ENCODE measurements around the gene PBX1.
A peak's percentile ranks its signal among the peaks of the same experiment; 100 is the strongest.

Gene PBX1

DNA sequence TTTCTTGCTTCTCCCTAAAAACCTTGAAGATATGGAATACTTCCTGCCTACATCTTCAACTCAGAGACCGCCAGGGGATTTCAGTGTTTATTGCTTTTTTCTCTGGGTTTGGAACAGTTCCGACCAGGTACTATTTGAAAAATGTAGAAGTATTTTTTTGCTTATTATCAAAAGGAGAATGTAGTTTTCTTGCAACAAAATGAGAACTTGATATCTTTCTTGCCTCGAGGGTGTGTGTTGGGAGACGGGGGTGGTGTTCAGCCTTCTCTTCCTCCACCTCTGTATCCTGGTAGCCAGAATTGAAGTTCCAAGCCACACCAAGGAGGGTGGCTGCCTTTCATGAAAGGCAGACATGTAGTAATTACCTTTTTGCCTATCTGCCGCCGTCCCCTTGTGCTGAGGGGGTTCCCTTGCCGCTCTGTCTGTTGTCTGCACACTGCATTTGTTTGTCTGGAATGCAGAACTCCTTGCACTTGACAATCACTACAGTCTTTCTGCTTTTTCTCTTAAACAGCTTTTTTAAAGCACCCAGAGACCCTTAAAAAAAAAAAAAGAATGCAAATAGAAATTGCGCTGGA is 212.1 kb downstream of the PBX1 start:
- TF ChIP-seq SIN3A (IDR thresholded peaks at IDR 0.05; ENCODE audit: borderline replicate concordance, insufficient read depth, low read length) (no peak), TAF1 (IDR thresholded peaks at IDR 0.05; ENCODE audit: borderline replicate concordance, insufficient read depth, low read length) (no peak), FOXP2 (optimal IDR thresholded peaks at IDR 0.05; ENCODE audit: borderline replicate concordance, extremely low read depth, extremely low read length, insufficient read depth) (no peak), POLR2AphosphoS5 (IDR thresholded peaks at IDR 0.05; ENCODE audit: low read depth, low read length) (no peak)
- TF ChIP-seq, protein P1, sequence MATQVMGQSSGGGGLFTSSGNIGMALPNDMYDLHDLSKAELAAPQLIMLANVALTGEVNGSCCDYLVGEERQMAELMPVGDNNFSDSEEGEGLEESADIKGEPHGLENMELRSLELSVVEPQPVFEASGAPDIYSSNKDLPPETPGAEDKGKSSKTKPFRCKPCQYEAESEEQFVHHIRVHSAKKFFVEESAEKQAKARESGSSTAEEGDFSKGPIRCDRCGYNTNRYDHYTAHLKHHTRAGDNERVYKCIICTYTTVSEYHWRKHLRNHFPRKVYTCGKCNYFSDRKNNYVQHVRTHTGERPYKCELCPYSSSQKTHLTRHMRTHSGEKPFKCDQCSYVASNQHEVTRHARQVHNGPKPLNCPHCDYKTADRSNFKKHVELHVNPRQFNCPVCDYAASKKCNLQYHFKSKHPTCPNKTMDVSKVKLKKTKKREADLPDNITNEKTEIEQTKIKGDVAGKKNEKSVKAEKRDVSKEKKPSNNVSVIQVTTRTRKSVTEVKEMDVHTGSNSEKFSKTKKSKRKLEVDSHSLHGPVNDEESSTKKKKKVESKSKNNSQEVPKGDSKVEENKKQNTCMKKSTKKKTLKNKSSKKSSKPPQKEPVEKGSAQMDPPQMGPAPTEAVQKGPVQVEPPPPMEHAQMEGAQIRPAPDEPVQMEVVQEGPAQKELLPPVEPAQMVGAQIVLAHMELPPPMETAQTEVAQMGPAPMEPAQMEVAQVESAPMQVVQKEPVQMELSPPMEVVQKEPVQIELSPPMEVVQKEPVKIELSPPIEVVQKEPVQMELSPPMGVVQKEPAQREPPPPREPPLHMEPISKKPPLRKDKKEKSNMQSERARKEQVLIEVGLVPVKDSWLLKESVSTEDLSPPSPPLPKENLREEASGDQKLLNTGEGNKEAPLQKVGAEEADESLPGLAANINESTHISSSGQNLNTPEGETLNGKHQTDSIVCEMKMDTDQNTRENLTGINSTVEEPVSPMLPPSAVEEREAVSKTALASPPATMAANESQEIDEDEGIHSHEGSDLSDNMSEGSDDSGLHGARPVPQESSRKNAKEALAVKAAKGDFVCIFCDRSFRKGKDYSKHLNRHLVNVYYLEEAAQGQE (IDR thresholded peaks at IDR 0.05; ENCODE audit: insufficient read depth in 1 of 2, low read depth in 2 of 2, low read length in 2 of 2): no peak

GRCh38 chr1:164771619-164772361 is 212.8 kb downstream of the PBX1 start:
- TF ChIP-seq TAF1 (IDR thresholded peaks at IDR 0.05; ENCODE audit: borderline replicate concordance, insufficient read depth, low read length): 0 out of 2 replicates have a peak, but pooled peaks have one; percentile 34
- TF ChIP-seq POLR2AphosphoS5 (IDR thresholded peaks at IDR 0.05; ENCODE audit: low read depth, low read length): no peak

DNA sequence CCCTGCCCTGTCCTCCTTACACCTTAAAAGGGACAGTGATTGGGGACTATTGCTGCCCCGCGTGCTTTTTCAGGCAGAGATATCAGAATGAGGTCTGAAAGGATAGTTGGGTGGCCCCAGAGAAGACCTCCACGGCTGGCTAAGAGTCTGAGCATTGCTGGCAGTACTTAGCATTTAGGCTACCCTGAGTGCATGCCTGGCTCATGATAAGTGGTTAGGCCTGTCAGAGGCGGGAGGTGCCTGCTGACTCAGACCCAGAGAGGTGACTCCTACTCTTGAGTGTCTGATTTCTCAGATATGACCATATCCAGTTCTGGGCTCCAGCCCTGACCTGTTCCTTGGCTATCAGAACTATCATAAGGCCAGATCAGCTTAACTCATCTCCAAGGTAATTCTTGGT is 213.7 kb downstream of the PBX1 start:
- TF ChIP-seq SIN3A (IDR thresholded peaks at IDR 0.05; ENCODE audit: borderline replicate concordance, insufficient read depth, low read length): no peak
- no peak for TF ChIP-seq FOXP2 (optimal IDR thresholded peaks at IDR 0.05; ENCODE audit: borderline replicate concordance, extremely low read depth, extremely low read length, insufficient read depth)
- TF ChIP-seq, protein P1 (IDR thresholded peaks at IDR 0.05; ENCODE audit: insufficient read depth in 1 of 2, low read depth in 2 of 2, low read length in 2 of 2): peak in 1 of 2 experiments; percentile 55; a peak in 1 of 4 replicates
- peak; percentile 49; the same call in 1 of the 2 replicates for TF ChIP-seq POLR2AphosphoS5 (IDR thresholded peaks at IDR 0.05; ENCODE audit: low read depth, low read length)

GRCh38 chr1:164773102-164773501 is 214.1 kb downstream of the PBX1 start:
- TF ChIP-seq POLR2AphosphoS5 (IDR thresholded peaks at IDR 0.05; ENCODE audit: low read depth, low read length) (no peak), SIN3A (IDR thresholded peaks at IDR 0.05; ENCODE audit: borderline replicate concordance, insufficient read depth, low read length) (no peak), TAF1 (IDR thresholded peaks at IDR 0.05; ENCODE audit: borderline replicate concordance, insufficient read depth, low read length) (no peak), FOXP2 (optimal IDR thresholded peaks at IDR 0.05; ENCODE audit: borderline replicate concordance, extremely low read depth, extremely low read length, insufficient read depth) (no peak)
- TF ChIP-seq, protein P1 (IDR thresholded peaks at IDR 0.05; ENCODE audit: insufficient read depth in 1 of 2, low read depth in 2 of 2, low read length in 2 of 2): no peak

GRCh38 chr1:164774413-164774812 is 215.4 kb downstream of the PBX1 start:
- TF ChIP-seq TAF1 (IDR thresholded peaks at IDR 0.05; ENCODE audit: borderline replicate concordance, insufficient read depth, low read length): no peak
- TF ChIP-seq FOXP2 (optimal IDR thresholded peaks at IDR 0.05; ENCODE audit: borderline replicate concordance, extremely low read depth, extremely low read length, insufficient read depth): no peak
- TF ChIP-seq POLR2AphosphoS5 (IDR thresholded peaks at IDR 0.05; ENCODE audit: low read depth, low read length): no peak
- TF ChIP-seq, protein P1 (IDR thresholded peaks at IDR 0.05; ENCODE audit: insufficient read depth in 1 of 2, low read depth in 2 of 2, low read length in 2 of 2): no peak
- no peak for TF ChIP-seq SIN3A (IDR thresholded peaks at IDR 0.05; ENCODE audit: borderline replicate concordance, insufficient read depth, low read length)
